Hippocampal formation (tissue), 2 donors: Measurements from ENCODE around the gene RNF114.
A peak's percentile ranks its signal among the peaks of the same experiment; 100 is the strongest.
"Not testable (repeated sequence)": the region's sequence is repeated elsewhere in the genome, so short reads cannot be mapped to it uniquely, and the experiment has no call there.

Source experiments
- DNase-seq, 2 donors: peaks; one replicate each; lab custom pipeline; 2025; lab: John Stamatoyannopoulos, UW

RNF114 gene, protein sequence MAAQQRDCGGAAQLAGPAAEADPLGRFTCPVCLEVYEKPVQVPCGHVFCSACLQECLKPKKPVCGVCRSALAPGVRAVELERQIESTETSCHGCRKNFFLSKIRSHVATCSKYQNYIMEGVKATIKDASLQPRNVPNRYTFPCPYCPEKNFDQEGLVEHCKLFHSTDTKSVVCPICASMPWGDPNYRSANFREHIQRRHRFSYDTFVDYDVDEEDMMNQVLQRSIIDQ

DNA sequence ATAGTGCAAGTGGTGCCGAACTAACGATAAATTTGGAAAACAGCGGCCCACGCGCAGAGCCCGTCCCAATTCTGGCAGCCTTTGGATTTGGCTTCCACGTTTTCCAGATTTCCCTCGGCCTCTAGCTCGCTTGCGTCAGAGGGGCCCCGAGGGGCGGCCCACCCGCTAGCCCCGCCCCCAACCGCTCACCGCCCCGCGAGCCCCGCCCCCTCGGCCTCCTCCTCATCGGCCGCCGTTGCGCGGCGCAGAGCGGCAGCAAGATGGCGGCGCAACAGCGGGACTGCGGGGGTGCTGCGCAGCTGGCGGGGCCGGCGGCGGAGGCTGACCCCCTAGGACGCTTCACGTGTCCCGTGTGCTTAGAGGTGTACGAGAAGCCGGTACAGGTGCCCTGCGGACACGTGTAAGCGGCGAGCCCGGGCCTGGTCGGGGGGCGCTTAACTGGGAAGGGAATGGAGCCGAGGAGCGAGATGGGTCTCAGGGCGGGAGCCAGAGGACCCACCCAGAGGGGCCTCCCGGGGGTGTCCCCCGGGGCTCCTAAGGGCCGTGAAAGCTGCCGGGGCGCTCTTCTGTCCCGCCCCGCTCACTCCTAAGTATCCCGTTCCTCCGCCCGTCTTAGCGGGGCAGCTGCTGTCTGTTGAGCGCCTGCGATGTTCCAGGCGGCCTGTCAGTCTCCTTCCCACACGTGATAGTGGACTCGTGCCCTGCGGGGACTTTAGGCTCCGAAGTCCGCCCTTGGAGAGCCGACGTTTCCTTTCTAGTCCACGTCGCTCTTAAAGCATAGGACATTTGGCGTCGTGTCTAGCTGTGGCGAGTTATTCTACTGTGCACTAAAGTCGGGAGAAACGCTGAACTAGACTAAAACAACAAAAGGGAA lies at the start of gene RNF114:
RNF114 (plus strand) TSS at position 245 of the 874 bp plus-strand sequence; CDS start at position 261, 16 bp downstream.
- peak; percentile 84 to 86 for DNase-seq

DNA sequence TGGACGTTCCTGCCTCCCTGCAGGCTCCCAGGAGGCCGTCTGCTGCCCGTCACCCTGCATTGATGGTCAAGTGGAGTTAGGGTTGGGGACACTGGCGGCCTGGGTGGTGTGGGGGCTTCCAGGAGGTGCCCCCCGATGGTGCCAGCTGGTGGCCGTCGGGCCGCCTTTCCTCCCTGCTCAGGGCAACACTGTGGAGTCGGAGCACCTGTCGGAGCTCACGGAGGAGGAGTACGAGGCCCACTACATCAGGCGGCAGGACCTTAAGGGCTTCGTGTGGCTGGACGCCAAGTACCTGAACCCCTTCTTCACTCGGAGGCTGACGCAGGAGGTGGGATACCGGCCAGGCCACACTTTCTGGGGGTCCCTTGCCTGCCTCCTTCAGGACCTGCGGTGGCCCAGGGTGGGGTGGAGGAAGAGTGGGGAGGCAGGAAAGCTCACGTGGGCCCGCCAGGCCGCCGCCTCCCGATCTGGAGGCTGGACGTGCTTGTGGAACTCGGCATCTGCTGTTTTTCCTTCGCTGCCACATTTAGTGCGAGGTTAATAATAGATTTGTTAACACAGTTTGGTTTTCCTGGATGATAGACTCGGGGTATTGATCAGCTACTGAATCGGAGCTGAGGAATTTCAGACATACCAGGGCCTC lies 49.5 kb upstream of the RNF114 start:
- DNase-seq: no peak

DNA sequence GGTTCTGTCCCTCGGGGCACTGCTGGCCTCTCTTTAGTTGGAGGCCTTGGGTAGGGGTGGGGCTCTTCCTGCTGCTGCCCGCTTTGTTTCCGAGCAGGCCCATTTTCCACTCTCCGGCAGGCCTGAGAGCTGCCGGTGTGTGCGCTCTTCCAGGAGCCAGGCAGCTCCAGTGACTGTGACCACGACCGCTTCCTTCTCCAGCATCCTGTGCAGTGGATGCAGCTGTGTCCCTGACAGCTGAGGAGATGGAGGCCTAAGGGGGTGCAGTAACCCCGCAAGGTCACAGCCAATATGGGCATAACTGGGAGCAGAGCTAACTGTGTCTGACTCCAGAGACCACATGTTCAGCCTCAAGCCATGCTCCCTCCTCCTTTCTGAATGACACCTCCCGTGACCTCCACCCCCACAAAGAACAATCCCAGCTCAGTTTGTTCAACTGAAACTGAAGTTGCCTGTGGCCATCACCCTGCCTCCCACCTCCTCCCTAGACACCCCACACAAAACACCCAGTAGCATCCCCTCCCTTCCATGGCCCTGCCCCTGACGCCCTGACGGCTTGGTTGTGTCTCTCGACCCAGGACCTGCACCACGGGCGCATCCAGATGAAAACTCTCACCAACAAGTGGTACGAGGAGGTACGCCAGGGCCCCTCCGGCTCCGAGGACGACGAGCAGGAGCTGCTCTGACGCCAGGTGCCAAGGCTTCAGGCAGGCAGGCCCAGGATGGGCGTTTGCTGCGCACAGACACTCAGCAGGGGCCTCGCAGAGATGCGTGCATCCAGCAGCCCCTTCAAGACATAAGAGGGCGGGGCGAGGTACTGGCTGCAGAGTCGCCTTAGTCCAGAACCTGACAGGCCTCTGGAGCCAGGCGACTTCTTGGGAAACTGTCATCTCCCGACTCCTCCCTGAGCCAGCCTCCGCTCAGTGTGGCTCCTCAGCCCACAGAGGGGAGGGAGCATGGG lies 48.7 kb upstream of the RNF114 start:
- peak in 1 of 2 donors; percentile 16 for DNase-seq

DNA sequence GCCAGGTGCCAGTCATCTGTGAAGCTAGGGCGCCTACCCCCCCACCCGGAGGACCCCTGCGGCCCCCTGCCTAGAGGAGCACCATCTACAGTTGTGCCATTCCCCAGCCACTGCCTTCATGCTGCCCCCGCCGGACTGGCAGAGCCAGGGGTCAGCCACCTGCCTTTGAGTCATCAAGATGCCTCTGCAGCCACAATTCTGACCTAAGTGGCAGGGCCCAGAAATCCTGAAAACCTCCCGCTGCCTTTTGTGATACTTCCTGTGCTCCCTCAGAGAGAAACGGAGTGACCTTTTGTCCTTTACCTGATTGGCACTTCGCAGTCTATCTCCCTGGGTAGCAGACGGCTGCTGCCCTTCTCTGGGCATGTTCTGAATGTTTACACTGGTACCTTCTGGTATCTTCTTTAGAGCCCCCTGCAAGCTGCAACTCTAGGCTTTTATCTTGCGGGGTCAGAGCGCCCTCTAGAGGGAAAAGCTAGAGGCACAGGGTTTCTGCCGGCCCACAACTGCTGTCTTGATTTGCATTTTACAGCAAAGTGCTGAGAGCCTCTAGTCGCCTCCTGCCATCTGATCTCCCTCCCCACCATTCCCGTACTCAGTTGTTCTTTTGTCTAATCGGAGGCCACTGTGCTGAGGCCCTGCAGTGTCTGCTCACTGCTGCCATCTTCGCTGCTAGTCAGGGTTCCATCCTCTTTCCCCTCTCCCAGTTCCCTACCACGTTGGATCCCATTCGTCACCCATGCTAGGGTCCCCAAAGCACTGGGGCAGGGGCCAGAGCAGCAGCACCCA lies 47.8 kb upstream of the RNF114 start:
- peak; percentile 80 to 86 for DNase-seq

DNA sequence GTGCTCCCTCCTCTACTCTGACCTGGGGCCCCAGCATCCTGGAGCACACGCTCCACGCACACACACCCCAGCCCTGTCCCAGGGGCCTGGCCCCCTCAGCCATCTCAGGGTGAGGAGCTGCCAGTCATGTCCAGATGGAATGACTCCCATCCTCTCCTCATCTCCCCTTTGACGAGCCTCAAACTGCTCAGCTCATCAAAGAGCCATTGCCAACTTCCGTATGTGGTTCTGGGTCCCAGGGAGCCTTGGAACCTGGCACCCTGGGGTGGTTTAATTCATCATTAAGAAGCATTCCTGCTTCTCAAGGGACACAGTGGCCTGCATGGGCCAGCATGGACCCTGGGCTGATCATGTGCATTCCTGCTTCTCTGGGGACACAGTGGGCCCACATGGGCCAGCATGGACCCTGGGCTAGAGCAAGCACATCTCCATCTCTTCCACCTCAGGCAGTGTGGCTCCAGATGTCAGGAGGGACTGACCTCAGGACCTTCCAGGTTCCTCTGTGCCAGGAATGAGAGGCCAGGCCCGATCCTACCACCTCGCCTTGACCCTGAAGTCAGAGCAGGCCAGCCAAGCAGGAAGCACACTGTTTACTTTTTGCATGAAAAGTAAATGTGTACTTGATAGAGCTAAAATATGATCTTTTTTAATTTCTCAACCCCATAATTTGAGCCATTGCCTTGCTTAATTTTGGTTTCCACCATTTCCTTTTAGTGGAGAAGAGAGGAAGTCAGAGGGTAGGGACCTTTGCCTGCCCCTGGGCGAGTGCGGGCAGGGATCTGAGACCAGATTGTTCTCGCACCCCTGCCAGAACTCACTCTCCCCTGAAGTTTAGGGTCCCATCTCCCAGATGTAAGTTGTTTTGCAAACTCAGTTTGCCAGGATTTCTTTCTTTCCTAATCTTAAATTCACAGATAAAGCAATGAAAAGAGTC lies 46.9 kb upstream of the RNF114 start:
- DNase-seq: no peak

DNA sequence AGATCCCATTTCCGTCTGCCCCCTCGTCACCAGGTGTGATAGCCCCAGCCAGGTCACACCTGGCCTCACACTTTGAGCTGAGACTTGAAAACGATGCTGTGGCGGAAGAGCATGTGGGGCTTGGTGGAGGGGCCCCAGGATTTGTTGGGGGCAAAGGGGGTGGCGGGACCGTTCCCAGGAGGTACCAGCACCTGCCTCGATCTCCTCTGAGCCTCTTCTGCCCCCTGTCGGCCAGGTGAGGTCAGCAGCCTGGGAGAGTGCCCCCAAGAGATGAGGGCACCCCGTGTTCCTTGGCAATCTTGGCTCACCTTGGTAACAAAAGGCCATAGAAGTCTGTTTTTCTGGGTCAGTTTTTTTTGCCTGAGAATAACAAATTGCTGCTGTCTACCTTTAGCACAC lies 46.3 kb upstream of the RNF114 start:
- DNase-seq: no peak

DNA sequence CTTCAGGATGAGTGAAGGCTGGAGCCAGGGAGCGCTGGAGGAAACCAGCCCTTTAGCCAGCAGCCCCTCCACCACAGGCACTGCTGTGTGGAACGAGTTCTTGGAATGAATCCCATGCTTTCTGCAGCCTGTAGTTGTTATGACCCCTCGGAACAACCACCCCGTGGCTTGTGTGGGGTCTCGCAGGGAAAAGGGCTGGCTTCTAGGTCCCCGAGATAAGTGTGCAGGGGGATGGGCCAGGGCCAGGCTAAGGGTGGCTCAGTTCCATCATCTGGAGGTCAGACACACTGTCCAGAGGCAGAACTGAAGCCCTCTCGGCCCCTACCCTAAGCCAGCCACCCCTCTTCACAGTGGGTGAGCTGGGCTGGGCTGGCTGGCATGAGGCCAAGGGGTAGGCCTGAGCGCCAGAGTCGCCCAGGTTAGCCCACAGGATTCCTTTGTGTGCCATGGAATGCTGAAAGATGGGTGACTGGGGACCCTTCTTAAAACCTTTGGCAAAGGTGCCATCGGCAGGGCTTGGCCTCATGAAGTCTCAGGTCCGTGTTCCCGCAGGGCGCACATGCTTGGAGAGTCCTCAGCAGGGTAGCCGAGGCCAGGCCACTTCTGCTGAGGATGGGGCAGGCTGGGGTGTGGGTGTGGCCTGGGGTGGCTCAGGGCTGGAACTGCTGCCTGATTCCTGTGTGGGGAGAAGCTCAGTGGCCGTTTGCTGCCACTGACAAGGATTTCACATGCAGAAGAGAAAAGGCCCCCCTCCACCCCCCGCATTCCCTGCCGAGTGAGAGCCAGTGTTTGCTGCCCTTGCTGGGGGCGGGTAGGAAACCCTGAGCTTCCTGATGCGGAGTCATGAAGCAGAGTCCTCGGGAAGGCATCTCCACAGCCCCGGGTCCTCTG lies 45.5 kb upstream of the RNF114 start:
- DNase-seq: no peak

DNA sequence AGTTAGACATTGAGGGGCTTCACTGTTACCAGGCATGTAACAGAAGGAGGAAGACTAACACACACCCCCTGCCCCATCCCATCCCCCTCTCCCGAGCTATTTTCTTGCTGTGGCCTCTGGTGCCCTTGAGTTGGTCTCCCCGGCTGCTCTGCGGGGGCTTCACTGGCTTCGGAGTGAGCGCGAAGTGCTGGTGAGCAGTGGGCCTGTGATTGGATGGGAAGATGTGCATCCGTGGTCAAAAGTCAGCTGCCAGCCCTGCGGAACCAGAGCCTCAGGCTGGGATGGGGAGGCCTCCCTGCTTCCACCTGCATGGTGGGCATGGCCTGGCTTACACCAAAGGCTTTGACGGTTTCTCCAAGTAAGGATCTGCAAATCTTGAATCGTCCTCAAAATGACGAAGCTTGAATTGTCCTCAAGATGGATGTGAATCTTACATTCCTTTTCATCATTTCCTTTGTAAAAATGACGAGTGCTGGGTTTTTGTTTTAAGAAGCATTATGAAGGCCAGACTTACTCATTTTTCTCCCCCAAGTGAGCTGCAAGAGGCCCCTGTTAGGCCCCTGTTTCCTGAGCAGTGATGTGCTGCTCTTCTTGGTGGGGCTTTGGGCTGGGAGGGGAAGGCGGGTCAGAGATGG lies 44.6 kb upstream of the RNF114 start:
- no peak for DNase-seq

DNA sequence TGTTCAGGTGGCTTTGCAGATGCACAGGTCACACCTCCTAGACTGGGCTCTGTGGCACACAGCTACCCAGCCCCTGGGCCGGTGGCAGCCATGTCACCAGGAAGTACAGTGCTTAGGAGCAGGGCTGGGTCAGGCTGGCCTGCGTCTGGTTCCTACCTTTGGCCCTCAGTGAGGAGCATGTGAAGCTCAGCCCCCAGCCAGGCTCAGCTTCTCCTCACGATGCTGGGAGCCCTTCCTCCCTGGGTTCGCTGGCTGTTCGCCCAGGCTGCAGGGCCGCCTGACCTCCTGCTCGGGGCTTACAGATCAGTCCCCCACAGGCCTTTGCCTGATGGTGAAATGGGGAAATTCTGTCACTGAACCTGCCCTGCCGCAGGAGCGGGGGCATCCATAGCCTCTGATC lies 43.9 kb upstream of the RNF114 start:
- DNase-seq: no peak

DNA sequence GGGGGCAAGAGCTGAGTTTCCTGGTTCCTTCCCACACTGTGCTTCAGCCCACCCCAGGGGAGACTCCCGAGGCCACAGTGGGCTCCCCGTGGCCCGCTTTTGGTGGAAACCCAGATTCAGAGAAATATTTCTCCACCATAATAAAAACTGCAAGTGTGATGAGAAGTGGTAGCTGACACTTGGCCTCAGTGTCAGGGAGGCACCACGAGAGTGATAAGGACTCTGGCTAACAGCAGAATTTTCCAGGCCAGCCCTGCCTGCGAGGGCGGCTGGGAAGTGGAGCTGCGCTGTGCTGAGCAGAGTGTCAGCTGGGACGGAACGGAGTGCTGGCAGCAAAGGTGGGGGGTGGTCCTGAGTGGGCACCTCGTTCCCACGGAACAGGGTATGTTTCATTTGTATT lies 43.4 kb upstream of the RNF114 start:
- no peak for DNase-seq

DNA sequence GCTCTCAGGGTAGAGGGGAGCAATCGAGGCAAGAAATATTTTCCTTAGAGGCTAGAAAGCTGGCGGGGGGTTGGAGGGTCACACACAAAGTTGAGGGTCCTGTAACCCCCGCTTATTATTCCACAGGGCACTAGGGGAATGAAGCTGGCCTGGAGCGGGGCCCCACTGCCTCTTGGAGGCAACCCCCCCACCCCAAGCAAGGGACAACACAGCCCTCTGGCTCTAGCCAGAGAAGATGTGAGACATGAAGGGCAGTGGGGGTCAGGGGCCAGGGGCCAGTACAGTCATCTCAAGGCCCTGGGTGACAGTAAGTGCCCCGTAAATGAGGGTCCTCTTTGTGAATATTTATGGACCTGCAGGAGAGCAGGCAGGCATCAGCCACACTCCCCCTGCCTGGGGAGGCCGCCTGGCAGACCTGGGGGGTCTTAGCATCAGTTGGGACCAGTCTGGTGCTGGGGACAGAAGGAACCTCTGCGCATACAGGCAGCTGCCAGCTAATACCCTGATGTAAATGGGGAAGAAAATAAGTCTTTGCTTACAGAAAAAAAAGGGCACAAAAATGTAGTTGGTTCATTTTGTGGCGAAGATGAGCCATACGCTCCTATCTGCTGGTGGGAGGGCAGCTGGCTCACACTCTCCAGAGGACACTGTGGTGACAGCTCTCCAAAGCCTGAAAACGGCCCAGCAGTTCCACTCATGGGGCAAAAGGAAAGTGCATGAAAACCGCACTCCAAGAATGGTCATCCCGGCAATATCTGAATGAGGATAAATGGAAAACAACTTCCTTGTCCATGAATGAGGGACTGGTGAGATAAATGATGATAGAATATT lies 42.7 kb upstream of the RNF114 start:
- DNase-seq: no peak

DNA sequence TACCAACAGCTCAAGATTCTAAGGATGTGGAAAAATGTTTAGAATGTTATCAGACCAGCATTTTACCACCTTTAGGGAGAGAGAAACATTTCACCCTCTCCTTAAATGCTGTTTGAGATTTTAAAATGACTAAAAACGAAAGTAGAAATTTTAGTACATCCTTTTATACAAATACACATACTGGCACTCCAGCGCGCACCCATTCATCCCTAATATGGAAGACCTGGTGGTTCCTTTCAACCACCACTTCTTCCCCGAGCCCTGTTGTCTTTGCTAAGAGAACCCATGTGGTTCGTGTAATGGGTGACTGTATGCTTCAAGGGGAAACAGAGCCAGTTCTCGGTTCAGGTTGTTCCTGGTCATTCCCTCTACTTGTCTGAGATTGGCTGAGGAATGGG lies 42.1 kb upstream of the RNF114 start:
- no peak for DNase-seq

DNA sequence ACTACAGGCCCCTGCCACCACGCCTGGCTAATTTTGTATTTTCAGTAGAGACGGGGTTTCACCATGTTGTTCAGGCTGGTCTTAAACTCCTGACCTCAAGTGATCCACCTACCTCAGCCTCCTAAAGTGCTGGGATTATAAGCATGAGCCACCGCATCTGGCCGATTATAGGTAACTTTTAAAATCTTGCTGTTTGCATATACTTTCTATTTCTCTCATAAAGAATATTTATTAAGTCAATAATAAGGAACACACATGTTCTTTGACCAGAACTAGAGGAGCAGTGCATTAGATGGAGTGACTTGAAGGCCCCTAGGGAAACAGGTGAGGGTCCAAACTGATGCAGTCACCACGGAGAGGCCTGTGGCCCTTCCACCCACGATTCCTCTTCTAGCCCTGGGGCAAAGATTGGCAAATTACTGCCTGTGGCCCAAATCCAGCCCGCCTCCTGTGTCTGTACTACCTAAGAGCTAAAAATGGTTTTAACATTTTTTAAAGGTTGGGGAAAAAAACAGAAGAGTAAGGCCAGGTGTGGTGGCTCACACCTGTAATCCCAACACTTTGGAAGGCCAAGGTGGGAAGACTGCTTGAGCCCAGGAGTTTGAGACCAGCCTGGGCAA lies 40.6 kb upstream of the RNF114 start:
- DNase-seq: not testable (repeated sequence)

DNA sequence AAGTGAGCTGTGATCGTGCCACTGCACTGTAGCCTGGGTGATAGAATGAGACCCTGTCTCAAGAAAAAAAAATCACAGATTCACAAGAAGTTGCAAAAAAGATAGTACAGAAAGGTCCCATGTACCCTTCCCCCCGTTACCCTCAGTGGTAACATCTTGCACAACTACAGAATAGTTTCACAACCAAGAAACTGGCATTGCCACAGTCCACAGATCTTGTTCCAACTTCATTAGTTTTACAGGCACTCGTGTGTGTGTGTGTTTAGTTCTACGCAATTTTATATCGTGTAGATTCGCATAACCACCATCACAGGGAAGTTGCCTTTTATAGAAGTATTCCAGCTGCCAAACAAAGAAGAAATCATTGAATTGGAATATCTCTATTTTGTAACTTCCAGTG lies 40.0 kb upstream of the RNF114 start:
- no peak for DNase-seq

DNA sequence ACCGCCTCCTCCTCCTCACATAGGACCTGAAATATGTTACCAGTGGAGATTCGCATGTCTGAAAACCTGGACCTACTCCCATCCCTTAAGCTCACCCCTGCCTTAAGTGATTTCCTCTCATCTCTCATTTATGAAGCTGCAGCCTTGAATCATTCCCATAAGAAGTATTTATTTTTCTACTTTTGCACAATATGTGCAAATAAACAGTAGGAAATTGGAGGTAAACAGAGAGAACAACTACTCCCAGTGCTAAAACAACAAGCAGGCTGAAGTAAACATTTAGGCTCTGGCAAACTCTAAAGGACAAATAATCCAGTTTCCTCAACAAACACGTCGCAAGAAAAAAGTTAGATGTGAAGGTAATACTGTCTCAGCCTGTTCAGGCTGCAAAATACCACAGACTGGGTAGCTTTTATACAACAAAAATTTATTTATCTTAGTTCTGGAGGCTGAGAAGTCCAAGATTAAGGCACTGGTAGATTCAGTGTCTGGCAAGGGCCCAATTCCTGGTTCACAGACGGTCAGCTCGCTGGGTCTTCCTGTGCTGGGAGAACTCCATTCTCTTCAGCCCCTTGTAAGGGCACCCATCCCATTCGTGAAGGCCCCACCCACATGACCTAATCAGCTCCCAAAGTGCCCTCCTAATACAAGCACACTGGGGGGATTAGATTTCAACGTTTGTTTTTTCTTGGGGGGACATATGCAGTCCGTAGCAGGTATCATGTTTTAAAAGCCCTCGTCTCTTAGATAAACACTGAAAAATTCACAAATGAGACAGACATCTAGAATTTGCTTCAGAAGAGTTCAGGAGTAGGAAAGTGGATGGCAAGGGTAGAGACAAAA lies 36.4 kb upstream of the RNF114 start:
- no peak for DNase-seq

DNA sequence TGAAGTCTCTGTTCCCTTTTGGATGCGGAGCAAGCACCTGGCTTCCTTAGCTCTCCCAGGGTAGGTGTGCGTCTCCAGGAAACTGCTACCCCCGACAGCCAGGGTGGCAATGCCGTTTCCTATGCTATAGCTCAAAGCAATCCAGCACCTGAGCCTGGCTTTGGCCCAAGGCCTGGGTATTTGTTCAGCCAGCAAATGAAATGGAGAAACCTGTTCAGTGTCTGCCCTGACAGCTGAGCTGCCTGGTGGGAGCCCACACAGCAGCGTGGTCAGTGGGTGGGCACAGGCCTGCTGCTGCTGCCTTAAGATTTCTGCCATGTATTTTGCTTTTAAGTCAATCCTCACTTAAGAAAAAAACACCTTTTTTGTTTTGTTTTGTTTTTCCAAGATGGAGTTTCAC lies 34.6 kb upstream of the RNF114 start:
- no peak for DNase-seq
